Breast epithelium (tissue), 3 donors: ENCODE measurements around the gene NOMO2.
"Not testable (repeated sequence)": the region's sequence is repeated elsewhere in the genome, so short reads cannot be mapped to it uniquely, and the experiment has no call there.

Experiments
- CTCF ChIP-seq, 3 donors: fragments of 450-650 bp; IDR thresholded peaks; one replicate each; pipeline ENCODE4 v1.5.1; 2016 to 2017; ENCODE audit warnings: antibody characterized with exemption in 3 of 3, mild to moderate bottlenecking in 3 of 3, moderate library complexity in 3 of 3
- POLR2A ChIP-seq: fragments of 450-650 bp; IDR thresholded peaks from one replicate; pipeline ENCODE4 v1.6.1; 2016; ENCODE audit warnings: antibody characterized with exemption, mild to moderate bottlenecking, moderate library complexity

GRCh38 chr16:18593904-18594303 lies 32.0 kb upstream of the NOMO2 start:
- TF ChIP-seq CTCF (IDR thresholded peaks at IDR 0.05); POLR2A: not testable (repeated sequence)
